HepG2 (cell line): ENCODE measurements around the gene URM1. TPM values are rescaled to one million over a fixed set of nuclear protein-coding genes. Genes with fewer than 3 reads are reported as not detected.

Experiments used
- ATAC-seq: fragments of 200-7000 bp; cut with Tn5 transposase; 3 replicates; pipeline ENCODE4 v1.9.1; 2020; ENCODE audit warnings: mild to moderate bottlenecking, moderate library complexity
- BruUV-seq: library from RNA; stranded (reverse); fragments of 400-500 nt; replicated peaks from 2 replicates; lab custom pipeline; 2021; lab: Mats Ljungman, UMichigan
- CTCF ChIA-PET: fragments of 300-600 bp; formaldehyde crosslinking; extraction: SDS; loops from one replicate; lab custom pipeline; 2021; ENCODE audit warnings: low total read pairs, inconsistent platforms, low intra/inter-chr PET ratio; lab: Yijun Ruan, JAX
- POLR2A ChIA-PET: fragments of 350-600 bp; sonication (Branson Sonifier 250); formaldehyde crosslinking; loops from one replicate; lab custom pipeline; 2020; ENCODE audit warnings: antibody characterized with exemption, inconsistent platforms; lab: Yijun Ruan, JAX
- DNase-seq: peaks from one replicate; pipeline ENCODE4 v3.0.0-alpha.2; 2015; ENCODE audit warnings: low spot score
- FAIRE-seq: peaks from 3 replicates; lab custom pipeline; 2011; peaks lifted over from hg19 to GRCh38; lab: Jason Lieb, UNC
- H2AFZ ChIP-seq: one replicate; pipeline ENCODE4 v1.6.1; 2011; ENCODE audit warnings: low read length, inconsistent platforms
- H3K27ac ChIP-seq: fragments of 300-600 bp; 3 replicates; pipeline ENCODE4 v1.8.0; 2011; ENCODE audit warnings: mixed run types, mild to moderate bottlenecking, mixed read lengths, low read length, inconsistent platforms; ENCODE audit not compliant: insufficient read depth; ENCODE audit errors: extremely low read length
- H3K27me3 ChIP-seq, 2 experiments: fragments of 200-600 bp in 1 of 2; 2 replicates in 1 of 2; 3 replicates in 1 of 2; pipeline versions ENCODE4 v1.6.0 to v1.8.0; 2011; ENCODE audit warnings: low read length in 2 of 2, mild to moderate bottlenecking in 2 of 2, moderate library complexity in 2 of 2, inconsistent platforms in 1 of 2; ENCODE audit not compliant: insufficient read depth in 2 of 2, control insufficient read depth in 1 of 2
- H3K36me3 ChIP-seq, 2 experiments: fragments of 200-600 bp in 1 of 2; replicated peaks in 1 of 2; 2 replicates in 1 of 2; 3 replicates in 1 of 2; pipeline versions ENCODE4 v1.5.1 to v1.8.0; 2011; ENCODE audit warnings: low read length in 2 of 2, inconsistent platforms in 1 of 2; ENCODE audit not compliant: insufficient read depth in 2 of 2, control insufficient read depth in 1 of 2
- H3K4me1 ChIP-seq: 2 replicates; pipeline ENCODE4 v1.5.1; 2012; ENCODE audit warnings: low read length, inconsistent platforms; ENCODE audit not compliant: insufficient read depth
- H3K4me2 ChIP-seq: 2 replicates; pipeline ENCODE4 v1.6.0; 2011; ENCODE audit warnings: low read depth, low read length, inconsistent platforms
- H3K4me3 ChIP-seq, 3 experiments: fragments of 200-600 bp in 1 of 3; sonication (generic), shearing (Covaris generic) in 1 of 3; replicated peaks in 1 of 3; 2 replicates each; pipeline ENCODE4 v1.5.1; 2011 to 2016; ENCODE audit warnings: low read length in 3 of 3, inconsistent platforms in 2 of 3, low read depth in 2 of 3, mild to moderate bottlenecking in 2 of 3, control low read depth in 1 of 3, mixed read lengths in 1 of 3; ENCODE audit not compliant: insufficient read depth in 1 of 3
- H3K79me2 ChIP-seq: one replicate; pipeline ENCODE4 v1.6.1; 2011; ENCODE audit warnings: low read length, inconsistent platforms; ENCODE audit not compliant: insufficient read depth
- H3K9ac ChIP-seq: 2 replicates; pipeline ENCODE4 v1.6.0; 2011; ENCODE audit warnings: mild to moderate bottlenecking, low read depth, low read length, inconsistent platforms; ENCODE audit not compliant: insufficient read depth
- H3K9me3 ChIP-seq: 2 replicates; pipeline ENCODE4 v1.5.1; 2012; ENCODE audit warnings: mild to moderate bottlenecking, low read length
- H4K20me1 ChIP-seq: 2 replicates; pipeline ENCODE4 v1.6.0; 2011; ENCODE audit warnings: inconsistent platforms, mild to moderate bottlenecking, low read length, moderate library complexity; ENCODE audit not compliant: insufficient read depth
- BORCS8-MEF2B ChIP-seq: sonication (generic); formaldehyde crosslinking; IDR thresholded peaks from 2 replicates; pipeline ENCODE4 v1.8.0; 2022; ENCODE audit warnings: mild to moderate bottlenecking, missing genetic modification reagents
- HMG20B ChIP-seq: conservative IDR thresholded peaks from 2 replicates; pipeline ENCODE4 v1.6.1; 2016; ENCODE audit warnings: missing genetic modification reagents, missing compliant biosample characterization
- HNRNPH1 ChIP-seq: fragments of 200-400 bp; formaldehyde crosslinking; optimal IDR thresholded peaks from 2 replicates; pipeline ENCODE3; 2017; ENCODE audit warnings: mild to moderate bottlenecking, low read depth, low read length
- JDP2 ChIP-seq: sonication (generic); formaldehyde crosslinking; IDR thresholded peaks from 2 replicates; pipeline ENCODE4 v1.8.1; 2022; ENCODE audit warnings: missing genetic modification reagents, borderline replicate concordance
- MAFK ChIP-seq, 2 experiments: IDR thresholded peaks in 1 of 2; conservative IDR thresholded peaks in 1 of 2; 2 replicates each; pipeline ENCODE4 v1.6.1; 2011; ENCODE audit warnings: improper control_type of control experiment in 2 of 2, low read length in 2 of 2
- MEF2D ChIP-seq: sonication (generic); formaldehyde crosslinking; IDR thresholded peaks from 2 replicates; pipeline ENCODE4 v1.5.1; 2020; ENCODE audit warnings: mild to moderate bottlenecking, missing genetic modification reagents
- NFYC ChIP-seq: IDR thresholded peaks from 2 replicates; pipeline ENCODE4 v1.6.1; 2016; ENCODE audit warnings: missing genetic modification reagents, missing compliant biosample characterization
- PLRG1 ChIP-seq: fragments of 450-650 bp; conservative IDR thresholded peaks from 2 replicates; pipeline ENCODE4 v1.6.1; 2016
- PTBP1 ChIP-seq: fragments of 200-400 bp; formaldehyde crosslinking; IDR thresholded peaks from 2 replicates; pipeline ENCODE4 v1.6.1; 2018; ENCODE audit warnings: low read length, low read depth; ENCODE audit not compliant: poor library complexity, severe bottlenecking
- SPEN ChIP-seq: sonication (generic); formaldehyde crosslinking; IDR thresholded peaks from 2 replicates; pipeline ENCODE4 v1.5.1; 2020; ENCODE audit warnings: low read depth, mild to moderate bottlenecking, missing genetic modification reagents
- ZNF12 ChIP-seq: sonication (generic); formaldehyde crosslinking; IDR thresholded peaks from 2 replicates; pipeline ENCODE4 v1.5.0; 2020; ENCODE audit warnings: missing genetic modification reagents
- ZNF430 ChIP-seq: sonication (generic); formaldehyde crosslinking; IDR thresholded peaks from 2 replicates; pipeline ENCODE4 v1.9.0; 2021; ENCODE audit warnings: mild to moderate bottlenecking, missing genetic modification reagents
- ZNF510 ChIP-seq: sonication (generic); formaldehyde crosslinking; IDR thresholded peaks from 2 replicates; pipeline ENCODE4 v1.4.0; 2020; ENCODE audit warnings: low read depth, mild to moderate bottlenecking, missing genetic modification reagents
- WGBS: methylation state at CpG from one replicate; pipeline ENCODE4 v1.1.6; 2017; ENCODE audit warnings: low lambda C conversion rate; 5-methylcytosine and 5-hydroxymethylcytosine counted together
- in situ Hi-C: cut with HindIII; loops from 2 replicates; pipeline ENCODE4 v1.10.0; 2017; ENCODE audit warnings: low pct_unique_long_range_greater_than_20kb; ENCODE audit not compliant: extremely low pct_ligation_motif_present
- intact Hi-C: fragments of 100-400 bp; cut with micrococcal nuclease; formaldehyde crosslinking; loops from one replicate; pipeline ENCODE4 v1.10.0; 2022; ENCODE audit not compliant: unreplicated experiment
- polyA plus RNA-seq, 8 experiments: library from polyadenylated mRNA; depleted of rRNA in 3 of 8; stranded (reverse) in 7 of 8; unstranded in 1 of 8; fragments of >200 nt; fragmentation: Illumina TruSeq in 4 of 8; extraction: Trizol in 4 of 8; gene quantifications; 2 replicates each; pipeline versions ENCODE4 v1.2.1 to v1.2.3, GENCODE V29; 2011 to 2016; ENCODE audit warnings: low read depth in 4 of 8, missing spikeins in 1 of 8, mixed read lengths in 1 of 8; ENCODE audit not compliant: insufficient read depth in 1 of 8
- total RNA-seq, 5 experiments: library from RNA; depleted of rRNA; stranded (reverse); fragments of >200 nt; fragmentation: Illumina TruSeq; extraction: Trizol; gene quantifications; 2 replicates each; pipeline ENCODE4 v1.2.3, GENCODE V29; 2016; ENCODE audit warnings: low read depth in 1 of 5
- TF ChIP-seq, protein P1 (sequence below): sonication (generic); formaldehyde crosslinking; IDR thresholded peaks from 2 replicates; pipeline ENCODE4 v1.9.0; 2021; ENCODE audit warnings: missing genetic modification reagents, mild to moderate bottlenecking, borderline replicate concordance
- TF ChIP-seq, protein P2 (sequence below): sonication (generic); formaldehyde crosslinking; IDR thresholded peaks from 2 replicates; pipeline ENCODE4 v1.8.0; 2022; ENCODE audit warnings: missing genetic modification reagents, low read depth, mild to moderate bottlenecking, borderline replicate concordance
- TF ChIP-seq, protein P3 (sequence below): sonication (generic); formaldehyde crosslinking; IDR thresholded peaks from 2 replicates; pipeline ENCODE4 v1.4.0; 2020; ENCODE audit warnings: missing genetic modification reagents; ENCODE audit errors: not compliant biosample characterization
- TF ChIP-seq, protein P4 (sequence below): IDR thresholded peaks from 2 replicates; pipeline ENCODE4 v1.6.1; 2018; ENCODE audit warnings: missing genetic modification reagents, mild to moderate bottlenecking, missing compliant biosample characterization

The URM1 gene
- total and polyA plus RNA-seq, 2 of the 13 experiments (the other 11 are each of a cell fraction or from before 2014, with no cell fraction given) = 37.1 to 41.3 TPM

DNA sequence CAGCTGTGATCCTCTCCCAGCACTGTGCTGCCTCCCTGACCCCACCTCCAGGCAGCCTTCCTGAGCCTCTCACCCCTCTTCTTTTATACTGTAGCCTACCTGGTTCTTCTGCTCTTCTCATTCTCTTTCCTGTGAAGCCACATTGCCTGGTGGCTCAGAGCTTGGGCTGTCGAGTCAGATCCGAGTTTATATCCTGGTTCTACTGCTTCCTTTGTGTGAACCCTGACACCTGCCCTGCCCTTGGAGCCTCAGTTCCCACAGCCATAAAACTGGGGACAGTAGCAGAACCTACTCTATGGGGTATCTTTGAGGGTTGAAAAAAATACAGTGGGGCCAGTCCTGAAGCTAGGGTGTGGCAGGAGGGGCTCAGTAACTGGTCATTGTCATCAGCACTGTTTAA lies 22.0 kb upstream of the URM1 start:
- no peaks in the 10 kb centered on the region for H3K79me2 ChIP-seq
- DNase-seq = no peak
- in situ Hi-C loops = no loop called here
- TF ChIP-seq MEF2D (CRISPR knock-in tag) (no peak), HMG20B (CRISPR knock-in tag) (no peak)
- TF ChIP-seq, protein P1, sequence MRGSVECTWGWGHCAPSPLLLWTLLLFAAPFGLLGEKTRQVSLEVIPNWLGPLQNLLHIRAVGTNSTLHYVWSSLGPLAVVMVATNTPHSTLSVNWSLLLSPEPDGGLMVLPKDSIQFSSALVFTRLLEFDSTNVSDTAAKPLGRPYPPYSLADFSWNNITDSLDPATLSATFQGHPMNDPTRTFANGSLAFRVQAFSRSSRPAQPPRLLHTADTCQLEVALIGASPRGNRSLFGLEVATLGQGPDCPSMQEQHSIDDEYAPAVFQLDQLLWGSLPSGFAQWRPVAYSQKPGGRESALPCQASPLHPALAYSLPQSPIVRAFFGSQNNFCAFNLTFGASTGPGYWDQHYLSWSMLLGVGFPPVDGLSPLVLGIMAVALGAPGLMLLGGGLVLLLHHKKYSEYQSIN (CRISPR knock-in tag) = no peak
- TF ChIP-seq, all 625 proteins: peak for 0
- H3K36me3 ChIP-seq = peaks cover 17 to 50% of the 10 kb centered on the region in 2 experiments; a peak in 4 of 5 replicates
- H3K27ac ChIP-seq = no peak overlapping the region
- ChIA-PET POLR2A (no interaction called here), CTCF (no interaction called here)
- FAIRE-seq (no peak), ATAC-seq (no peak)
- H3K4me1 ChIP-seq = peaks cover 8% of the 10 kb centered on the region
- BruUV-seq = no TSS peak
- no peak overlapping the region for H2AFZ ChIP-seq
- intact Hi-C loops = no loop called here
- no peaks in the 10 kb centered on the region for H3K27me3 ChIP-seq
- no peaks in the 10 kb centered on the region for H3K9me3 ChIP-seq
- H3K4me3 ChIP-seq = no peak overlapping the region
- H4K20me1 ChIP-seq = no peaks in the 10 kb centered on the region
- H3K4me2 ChIP-seq = no peak overlapping the region
- 92% methylated on average over 2 of the region's 2 CpGs for WGBS
- H3K9ac ChIP-seq = no peak overlapping the region

DNA sequence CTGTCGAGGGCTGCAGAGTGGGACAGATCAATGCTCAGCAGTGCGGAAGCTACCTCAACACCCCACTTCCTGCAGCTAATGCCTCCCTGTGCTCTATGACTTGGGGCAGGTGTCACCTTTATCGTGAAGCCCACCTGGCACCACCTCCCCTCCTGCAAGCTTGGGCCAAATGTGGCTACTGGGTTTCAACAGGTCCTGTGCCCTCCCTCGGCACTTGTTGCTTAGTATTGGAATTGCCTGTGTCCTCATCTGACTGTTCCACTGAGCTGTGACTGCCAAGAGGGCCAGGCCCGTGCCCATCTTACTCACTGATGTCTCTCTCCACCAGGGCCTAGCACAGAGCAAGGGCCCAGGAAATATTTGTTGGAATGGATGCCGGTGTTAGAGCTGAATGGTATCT lies 21.4 kb upstream of the URM1 start:
- Histone ChIP-seq H2AFZ (no peak overlapping the region), H3K36me3 (peaks cover 16 to 51% of the 10 kb centered on the region in 2 experiments; a peak in 4 of 5 replicates), H3K27me3 (no peaks in the 10 kb centered on the region), H3K4me3 (no peak overlapping the region), H3K9ac (no peak overlapping the region), H3K9me3 (no peaks in the 10 kb centered on the region), H3K4me2 (no peak overlapping the region), H4K20me1 (no peaks in the 10 kb centered on the region), H3K4me1 (peaks cover 1% of the 10 kb centered on the region), H3K79me2 (no peaks in the 10 kb centered on the region), H3K27ac (no peak overlapping the region)
- FAIRE-seq (no peak), DNase-seq (no peak), ATAC-seq (no peak)
- 93% methylated on average over 4 of the region's 6 CpGs for WGBS
- in situ Hi-C loops = no loop called here
- CTCF ChIA-PET = no interaction called here
- no TSS peak for BruUV-seq
- intact Hi-C loops = no loop called here
- POLR2A ChIA-PET = no interaction called here
- TF ChIP-seq ZNF430 (CRISPR knock-in tag) (no peak), BORCS8-MEF2B (CRISPR knock-in tag) (no peak), SPEN (CRISPR knock-in tag) (no peak), HNRNPH1 (no peak), ZNF510 (CRISPR knock-in tag) (no peak), PLRG1 (no peak), NFYC (CRISPR knock-in tag) (no peak), ZNF12 (CRISPR knock-in tag) (no peak), MAFK (conservative IDR thresholded peaks at IDR 0.05 in 1 of 2, IDR thresholded peaks at IDR 0.05 in 1 of 2; ENCODE audit: low read length in 2 of 2) (no peak), JDP2 (CRISPR knock-in tag) (no peak), PTBP1 (no peak)
- TF ChIP-seq, protein P2, sequence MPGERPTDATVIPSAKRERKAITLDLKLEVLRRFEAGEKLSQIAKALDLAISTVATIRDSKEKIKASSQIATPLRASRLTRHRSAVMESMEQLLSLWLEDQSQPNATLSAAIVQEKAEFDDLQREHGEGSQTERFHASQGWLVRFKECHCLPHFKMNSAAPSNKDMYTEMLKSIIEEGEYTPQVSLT (CRISPR knock-in tag) = no peak
- TF ChIP-seq, protein P3, sequence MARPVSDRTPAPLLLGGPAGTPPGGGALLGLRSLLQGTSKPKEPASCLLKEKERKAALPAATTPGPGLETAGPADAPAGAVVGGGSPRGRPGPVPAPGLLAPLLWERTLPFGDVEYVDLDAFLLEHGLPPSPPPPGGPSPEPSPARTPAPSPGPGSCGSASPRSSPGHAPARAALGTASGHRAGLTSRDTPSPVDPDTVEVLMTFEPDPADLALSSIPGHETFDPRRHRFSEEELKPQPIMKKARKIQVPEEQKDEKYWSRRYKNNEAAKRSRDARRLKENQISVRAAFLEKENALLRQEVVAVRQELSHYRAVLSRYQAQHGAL (CRISPR knock-in tag) = no peak
- TF ChIP-seq, protein P4, sequence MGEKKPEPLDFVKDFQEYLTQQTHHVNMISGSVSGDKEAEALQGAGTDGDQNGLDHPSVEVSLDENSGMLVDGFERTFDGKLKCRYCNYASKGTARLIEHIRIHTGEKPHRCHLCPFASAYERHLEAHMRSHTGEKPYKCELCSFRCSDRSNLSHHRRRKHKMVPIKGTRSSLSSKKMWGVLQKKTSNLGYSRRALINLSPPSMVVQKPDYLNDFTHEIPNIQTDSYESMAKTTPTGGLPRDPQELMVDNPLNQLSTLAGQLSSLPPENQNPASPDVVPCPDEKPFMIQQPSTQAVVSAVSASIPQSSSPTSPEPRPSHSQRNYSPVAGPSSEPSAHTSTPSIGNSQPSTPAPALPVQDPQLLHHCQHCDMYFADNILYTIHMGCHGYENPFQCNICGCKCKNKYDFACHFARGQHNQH (CRISPR knock-in tag) = no peak
